ENCODE measurements around the gene RYR1. TPM values are rescaled to one million over a fixed set of nuclear protein-coding genes. Genes with fewer than 3 reads are reported as not detected.

RYR1 gene
- total RNA-seq, 8 experiments from 2014 or later, result 1.4 to 4.7 (median 1.8) TPM

DNA sequence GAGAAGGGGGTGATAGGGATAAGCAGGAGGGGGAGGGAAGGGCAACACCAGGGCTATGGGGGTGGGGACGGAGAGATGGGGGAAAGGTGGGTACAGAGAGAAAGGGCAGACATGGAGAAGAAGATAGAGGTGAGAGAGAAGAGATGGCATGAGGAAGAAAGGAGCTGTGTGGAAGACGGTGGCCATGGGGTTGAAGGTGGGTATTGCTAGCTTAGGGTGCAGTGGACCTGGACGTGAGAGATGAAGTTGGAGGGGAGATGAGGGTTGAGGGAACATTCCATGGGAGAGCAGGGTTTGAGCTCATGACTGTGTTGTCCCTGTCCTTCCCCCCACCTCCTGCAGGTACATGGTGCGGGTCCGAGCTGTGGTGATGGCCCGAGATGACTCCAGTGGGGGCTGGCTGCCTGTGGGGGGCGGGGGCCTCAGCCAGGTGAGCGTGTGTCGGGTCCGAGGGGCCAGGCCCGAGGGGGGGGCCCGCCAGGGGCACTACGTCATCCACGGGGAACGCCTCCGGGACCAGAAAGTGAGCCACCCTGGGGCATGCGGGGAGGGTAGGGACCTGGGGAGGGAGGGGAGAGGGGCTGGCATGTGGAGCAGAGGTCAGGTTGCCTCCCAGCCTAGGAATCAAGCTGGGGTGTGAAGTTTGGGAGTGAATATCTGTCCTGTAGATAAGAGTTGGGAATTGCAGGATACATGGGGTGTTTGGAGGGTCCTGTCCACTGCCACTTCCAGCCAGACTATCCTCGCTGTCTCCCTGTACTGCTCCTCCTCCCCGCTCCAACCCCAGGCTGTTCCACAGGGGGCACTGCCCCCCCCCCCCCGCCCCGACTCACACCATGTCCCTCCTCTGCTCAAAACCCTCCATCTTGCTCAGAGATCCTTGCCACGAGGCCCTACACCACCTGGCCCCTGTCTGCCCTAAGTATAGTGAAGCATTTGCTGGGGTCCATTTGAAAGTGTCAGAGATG, 43.2 kb upstream of the RYR1 start:
- peaks cover 4 to 14% of the 10 kb centered on the region in 2 donors for H3K4me1 ChIP-seq (replicated peaks in 1 of 2)
- peak overlapping the region in 1 of 2 donors; percentile 6 for H3K27ac ChIP-seq
- peak overlapping the region; percentile 74 to 98 (median 77) for H3K4me3 ChIP-seq
- WGBS, 10 experiments, result 0 to 40% (median 40%) methylated on average over 1 of the region's 22 CpGs; no CpG with 5 or more reads in 7 of the 10 experiments
- in situ Hi-C loops (cut with MboI; ENCODE audit: low pct_unique_long_range_greater_than_20kb in 2 of 9, low sequenced_read_pairs in 9 of 9, unreplicated experiment in 9 of 9), result no loop called here
- no peak for ATAC-seq (replicated peaks in 6 of 8)

DNA sequence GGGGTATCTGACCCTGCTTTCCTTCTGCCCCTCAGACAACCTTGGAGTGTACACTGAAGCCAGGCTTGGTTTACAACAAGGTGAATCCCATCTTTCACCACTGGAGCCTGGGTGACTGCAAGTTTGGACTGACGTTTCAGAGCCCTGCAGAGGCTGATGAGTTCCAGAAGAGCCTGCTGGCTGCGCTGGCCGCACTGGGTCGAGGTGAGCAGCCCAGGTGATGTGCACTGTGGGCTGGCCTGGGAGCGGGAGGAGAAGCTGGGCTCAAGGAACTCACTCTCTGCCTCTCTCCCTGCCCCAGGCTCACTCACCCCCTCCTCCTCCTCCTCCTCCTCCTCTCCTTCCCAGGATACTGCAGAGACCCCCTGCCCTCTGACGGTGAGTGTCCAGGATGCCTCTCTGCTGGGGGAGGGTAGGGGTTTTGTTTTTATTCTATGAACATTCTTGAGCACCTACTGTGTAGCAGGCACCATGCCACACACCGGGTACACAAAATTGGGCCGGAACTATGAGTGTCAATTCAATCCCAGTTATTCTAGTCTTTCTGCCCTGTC, 41.5 kb upstream of the RYR1 start:
- in situ Hi-C loops (cut with MboI; ENCODE audit: low pct_unique_long_range_greater_than_20kb in 2 of 9, low sequenced_read_pairs in 9 of 9, unreplicated experiment in 9 of 9), result no loop called here
- Histone ChIP-seq H3K27ac (no peak overlapping the region), H3K4me3 (no peak overlapping the region), H3K4me1 (replicated peaks in 1 of 2) (peaks cover 4 to 8% of the 10 kb centered on the region in 2 donors)
- WGBS, 10 experiments, result 0 to 86% (median 68%) methylated on average over 1 to 4 of the region's 8 CpGs; no CpG with 5 or more reads in 5 of the 10 experiments
- ATAC-seq (replicated peaks in 6 of 8), result no peak

DNA sequence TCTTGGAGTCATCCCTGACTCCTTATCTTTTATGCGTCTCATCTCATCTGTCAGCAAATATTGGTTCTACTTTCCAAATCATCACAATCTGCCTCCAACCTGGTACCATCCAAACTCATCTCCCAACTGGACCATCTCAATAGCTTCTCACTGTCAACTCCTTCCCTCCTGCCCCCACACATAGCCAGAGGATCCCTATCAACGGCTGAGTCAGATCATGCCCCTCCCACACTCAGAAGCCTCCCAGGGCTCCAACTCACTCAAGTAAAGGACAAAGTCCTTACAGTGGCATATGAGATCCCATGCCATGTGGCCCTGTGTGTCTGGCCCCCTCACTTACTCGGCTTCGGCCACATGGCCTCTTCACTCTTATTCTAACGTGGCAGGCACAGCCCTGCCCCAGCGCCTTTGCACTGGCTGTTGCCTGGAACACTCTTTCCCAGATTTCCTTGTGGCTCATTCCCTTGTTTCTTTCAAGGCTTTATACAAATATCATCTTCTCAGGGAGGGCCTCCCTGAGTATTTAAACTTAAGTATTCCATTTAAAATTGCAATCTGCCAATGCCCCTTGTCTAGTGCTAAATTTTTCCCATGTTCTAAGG, 40.7 kb upstream of the RYR1 start:
- in situ Hi-C loops (cut with MboI; ENCODE audit: low pct_unique_long_range_greater_than_20kb in 2 of 9, low sequenced_read_pairs in 9 of 9, unreplicated experiment in 9 of 9), result no loop called here
- no peak overlapping the region for H3K4me3 ChIP-seq
- H3K4me1 ChIP-seq (replicated peaks in 1 of 2), result peaks cover 4 to 5% of the 10 kb centered on the region in 2 donors
- no peak overlapping the region for H3K27ac ChIP-seq
- WGBS, 10 experiments, result 20 to 100% (median 70%) methylated on average over 1 to 6 of the region's 6 CpGs; no CpG with 5 or more reads in 1 of the 10 experiments
- ATAC-seq (replicated peaks in 6 of 8), result peak in 1 of 8 experiments; percentile 4

DNA sequence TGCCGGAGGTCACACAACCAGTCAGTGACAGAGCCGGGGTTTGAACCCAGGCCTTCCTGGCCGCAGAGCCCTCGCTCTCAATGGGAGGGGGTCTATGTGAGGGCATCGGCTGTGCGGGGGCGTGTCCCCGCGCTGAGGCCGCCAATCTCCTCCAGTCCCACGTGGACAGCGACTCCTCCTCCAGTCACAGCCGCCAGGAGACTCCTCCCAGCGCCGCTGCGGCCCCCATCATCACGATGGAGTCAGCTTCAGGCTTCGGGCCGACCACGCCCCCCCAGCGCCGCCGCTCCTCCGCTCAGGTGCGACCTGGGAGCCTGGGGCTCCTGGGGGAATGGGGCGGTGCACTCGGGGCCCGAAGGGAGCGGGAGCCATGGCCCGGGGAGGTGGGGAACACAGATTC, 39.0 kb upstream of the RYR1 start:
- peak in 6 of 8 experiments; percentile 11 to 75 (median 44) for ATAC-seq (replicated peaks in 6 of 8)
- 20 to 60% (median 40%) methylated on average over 1 to 3 of the region's 30 CpGs; no CpG with 5 or more reads in 7 of the 10 experiments for WGBS, 10 experiments
- H3K4me1 ChIP-seq (replicated peaks in 1 of 2), result peaks cover 4 to 5% of the 10 kb centered on the region in 2 donors
- no peak overlapping the region for H3K27ac ChIP-seq
- in situ Hi-C loops (cut with MboI; ENCODE audit: low pct_unique_long_range_greater_than_20kb in 2 of 9, low sequenced_read_pairs in 9 of 9, unreplicated experiment in 9 of 9), result no loop called here
- no peak overlapping the region for H3K4me3 ChIP-seq

DNA sequence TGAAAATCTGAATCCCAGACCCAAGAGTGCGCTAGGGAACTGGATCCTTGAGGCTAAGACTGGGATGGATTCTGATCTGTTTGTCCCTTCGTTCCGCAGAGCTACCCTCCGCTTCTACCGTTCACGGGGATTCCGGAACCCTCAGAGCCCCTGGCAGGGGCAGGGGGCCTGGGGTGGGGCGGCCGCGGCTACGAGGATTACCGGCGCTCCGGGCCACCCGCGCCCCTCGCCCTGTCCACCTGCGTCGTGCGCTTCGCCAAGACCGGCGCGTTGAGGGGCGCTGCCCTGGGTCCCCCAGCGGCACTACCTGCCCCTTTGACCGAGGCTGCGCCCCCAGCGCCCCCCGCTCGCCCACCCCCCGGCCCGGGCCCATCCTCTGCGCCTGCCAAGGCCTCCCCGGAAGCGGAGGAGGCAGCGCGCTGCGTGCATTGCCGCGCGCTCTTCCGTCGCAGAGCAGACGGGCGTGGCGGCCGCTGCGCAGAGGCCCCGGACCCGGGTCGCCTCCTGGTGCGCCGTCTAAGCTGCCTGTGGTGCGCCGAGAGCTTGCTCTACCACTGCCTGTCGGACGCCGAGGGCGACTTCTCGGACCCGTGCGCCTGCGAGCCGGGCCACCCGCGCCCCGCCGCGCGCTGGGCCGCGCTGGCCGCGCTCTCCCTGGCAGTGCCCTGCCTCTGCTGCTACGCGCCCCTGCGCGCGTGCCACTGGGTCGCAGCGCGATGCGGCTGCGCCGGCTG, 37.9 kb upstream of the RYR1 start:
- no peak overlapping the region for H3K27ac ChIP-seq
- WGBS, 10 experiments, result 60 to 100% (median 84%) methylated on average over 1 to 39 of the region's 86 CpGs; no CpG with 5 or more reads in 6 of the 10 experiments
- H3K4me3 ChIP-seq, result no peak overlapping the region
- no peaks in the 10 kb centered on the region for H3K4me1 ChIP-seq (replicated peaks in 1 of 2)
- in situ Hi-C loops (cut with MboI; ENCODE audit: low pct_unique_long_range_greater_than_20kb in 2 of 9, low sequenced_read_pairs in 9 of 9, unreplicated experiment in 9 of 9), result no loop called here
- peak in 2 of 8 experiments; percentile 10 to 11 for ATAC-seq (replicated peaks in 6 of 8)

DNA sequence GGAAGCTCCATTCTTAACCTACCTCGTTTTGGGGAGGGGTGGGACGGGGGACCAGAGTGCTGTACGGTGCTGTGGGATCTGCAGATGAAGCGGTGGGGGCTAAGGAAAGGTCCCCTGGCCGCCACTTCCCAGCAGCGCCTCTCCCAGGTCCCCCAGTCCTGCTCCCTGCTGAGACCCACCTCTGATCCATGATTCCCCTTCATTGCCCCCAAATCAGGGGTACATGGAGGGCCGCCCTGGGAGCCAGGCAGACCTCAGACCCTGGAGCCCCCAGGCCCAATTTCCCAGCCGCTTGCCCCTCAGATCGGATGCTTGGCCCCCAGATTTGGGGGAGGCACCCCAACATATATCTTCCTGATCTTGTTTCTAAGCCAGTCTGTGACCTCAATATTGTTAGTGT, 34.4 kb upstream of the RYR1 start:
- in situ Hi-C loops (cut with MboI; ENCODE audit: low pct_unique_long_range_greater_than_20kb in 2 of 9, low sequenced_read_pairs in 9 of 9, unreplicated experiment in 9 of 9), result no loop called here
- no peak overlapping the region for H3K27ac ChIP-seq
- 0 to 50% (median 40%) methylated on average over 1 to 2 of the region's 9 CpGs; no CpG with 5 or more reads in 7 of the 10 experiments for WGBS, 10 experiments
- no peak for ATAC-seq (replicated peaks in 6 of 8)
- peaks cover 3 to 8% of the 10 kb centered on the region in 2 donors for H3K4me1 ChIP-seq (replicated peaks in 1 of 2)
- H3K4me3 ChIP-seq, result no peak overlapping the region

DNA sequence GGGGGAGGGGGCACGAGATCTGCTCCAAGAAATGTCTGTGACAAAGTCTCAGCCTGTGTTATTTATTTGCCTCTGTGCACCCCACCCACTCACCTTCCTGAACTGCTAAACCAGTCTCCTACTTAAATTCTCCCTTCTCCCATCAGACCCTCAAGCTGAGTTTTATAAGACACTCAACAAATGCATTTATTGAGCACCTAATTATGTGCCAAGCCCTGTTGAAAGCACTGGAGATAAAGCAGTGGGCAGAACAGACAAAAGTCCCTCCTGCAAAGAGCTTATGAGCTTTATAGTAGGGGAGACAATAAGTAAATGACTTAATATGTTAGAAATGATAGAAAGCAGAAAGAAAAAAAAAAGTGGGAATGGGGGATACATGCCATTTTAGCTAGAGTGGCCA, 34.0 kb upstream of the RYR1 start:
- no CpG with 5 or more reads among the region's 1 CpG for WGBS, 10 experiments

DNA sequence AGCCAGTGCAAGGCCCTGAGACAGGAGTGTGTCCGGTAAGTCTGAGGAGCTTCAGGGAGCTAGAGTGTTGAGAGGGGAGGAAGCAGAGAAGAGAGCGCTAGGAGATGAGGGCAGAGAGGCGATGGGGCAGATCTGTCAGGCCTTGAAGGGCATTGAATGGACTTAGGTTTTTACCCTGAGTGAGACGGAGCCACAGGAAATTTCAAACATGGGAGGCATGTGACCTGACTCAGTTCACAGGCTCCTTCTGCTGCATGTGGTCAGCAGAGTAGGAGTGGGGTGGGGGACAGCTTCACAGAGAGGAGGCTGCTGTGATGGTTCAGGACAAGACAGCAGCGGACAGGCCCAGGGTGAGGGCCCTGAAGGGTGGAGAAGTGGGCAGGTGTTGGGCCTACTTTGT, 33.1 kb upstream of the RYR1 start:
- Histone ChIP-seq H3K27ac (no peak overlapping the region), H3K4me1 (replicated peaks in 1 of 2) (peaks cover 3 to 8% of the 10 kb centered on the region in 2 donors), H3K4me3 (no peak overlapping the region)
- in situ Hi-C loops (cut with MboI; ENCODE audit: low pct_unique_long_range_greater_than_20kb in 2 of 9, low sequenced_read_pairs in 9 of 9, unreplicated experiment in 9 of 9), result loop anchor here in 7 of 9 experiments (10.0 to 25.0 kb wide), 4 partner anchors 234 to 537 kb away; partner anchors contain the start of genes CCER2 (in 3 of the 7), ACTN4 (in 2 of the 7), MRPS12 (in 1 of the 7) and SARS2 (in 1 of the 7)
- ATAC-seq (replicated peaks in 6 of 8), result no peak
- 0 to 100% (median 59%) methylated on average over 1 to 3 of the region's 5 CpGs; no CpG with 5 or more reads in 2 of the 10 experiments for WGBS, 10 experiments

More for the DNA sequence above, 34.0 kb upstream of the RYR1 start:
- ATAC-seq (replicated peaks in 6 of 8), result no peak
- in situ Hi-C loops (cut with MboI; ENCODE audit: low pct_unique_long_range_greater_than_20kb in 2 of 9, low sequenced_read_pairs in 9 of 9, unreplicated experiment in 9 of 9), result no loop called here
- Histone ChIP-seq H3K4me1 (replicated peaks in 1 of 2) (peaks cover 3 to 8% of the 10 kb centered on the region in 2 donors), H3K27ac (no peak overlapping the region), H3K4me3 (no peak overlapping the region)

DNA sequence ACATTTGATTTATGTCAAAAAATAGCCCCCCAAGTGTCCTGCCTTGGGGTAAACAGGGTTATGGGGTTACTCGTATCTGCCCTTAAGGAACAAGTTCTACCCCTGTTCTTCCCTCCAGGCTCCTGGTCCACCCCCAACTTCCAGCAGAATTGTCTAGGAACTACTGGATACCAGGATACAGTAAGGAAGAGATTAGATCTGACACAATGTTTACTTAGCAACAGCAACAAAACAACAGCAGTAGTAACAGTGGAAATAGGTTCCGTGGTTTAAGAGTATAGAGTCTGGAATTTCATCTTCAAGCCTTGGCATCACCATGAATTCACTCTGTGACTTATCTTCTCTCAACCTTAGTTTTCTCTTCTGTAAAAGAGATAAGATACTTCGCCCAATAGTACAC, 32.3 kb upstream of the RYR1 start:
- 62 to 100% (median 87%) methylated on average over 1 to 3 of the region's 3 CpGs; no CpG with 5 or more reads in 4 of the 10 experiments for WGBS, 10 experiments
- Histone ChIP-seq H3K4me1 (replicated peaks in 1 of 2) (peaks cover 3 to 8% of the 10 kb centered on the region in 2 donors), H3K4me3 (no peak overlapping the region), H3K27ac (no peak overlapping the region)
- in situ Hi-C loops (cut with MboI; ENCODE audit: low pct_unique_long_range_greater_than_20kb in 2 of 9, low sequenced_read_pairs in 9 of 9, unreplicated experiment in 9 of 9), result loop anchor here in 7 of 9 experiments (10.0 to 25.0 kb wide), 4 partner anchors 234 to 536 kb away; partner anchors contain the start of genes CCER2 (in 3 of the 7), ACTN4 (in 2 of the 7), MRPS12 (in 1 of the 7) and SARS2 (in 1 of the 7)
- ATAC-seq (replicated peaks in 6 of 8), result no peak

DNA sequence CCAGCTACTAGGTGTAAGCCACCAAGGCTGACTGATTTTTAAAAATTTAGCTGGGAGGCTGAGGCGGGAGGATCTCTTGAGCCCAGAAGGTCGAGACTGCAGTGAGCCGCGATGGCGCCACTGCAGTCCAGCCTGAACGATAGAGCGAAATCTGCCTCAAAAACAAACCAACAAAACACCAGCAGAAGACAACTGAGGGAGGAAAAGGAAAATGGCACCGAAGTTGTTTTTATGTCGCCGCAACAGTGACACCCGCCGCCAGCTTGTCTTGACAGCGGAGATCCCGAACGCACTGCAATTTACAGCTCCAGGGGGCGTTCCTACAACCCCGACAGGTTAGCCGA, 30.9 kb upstream of the RYR1 start:
- peak overlapping the region; percentile 36 to 56 for H3K27ac ChIP-seq
- peak overlapping the region; percentile 25 to 76 (median 28) for H3K4me3 ChIP-seq
- peaks cover 3 to 8% of the 10 kb centered on the region in 2 donors for H3K4me1 ChIP-seq (replicated peaks in 1 of 2)
- in situ Hi-C loops (cut with MboI; ENCODE audit: low pct_unique_long_range_greater_than_20kb in 2 of 9, low sequenced_read_pairs in 9 of 9, unreplicated experiment in 9 of 9), result loop anchor here in 7 of 9 experiments (10.0 to 25.0 kb wide), 4 partner anchors 232 to 535 kb away; partner anchors contain the start of genes CCER2 (in 3 of the 7), ACTN4 (in 2 of the 7), MRPS12 (in 1 of the 7) and SARS2 (in 1 of the 7)
- 0 to 20% (median 14%) methylated on average over 1 to 6 of the region's 18 CpGs; no CpG with 5 or more reads in 6 of the 10 experiments for WGBS, 10 experiments
- ATAC-seq (replicated peaks in 6 of 8), result no peak

DNA sequence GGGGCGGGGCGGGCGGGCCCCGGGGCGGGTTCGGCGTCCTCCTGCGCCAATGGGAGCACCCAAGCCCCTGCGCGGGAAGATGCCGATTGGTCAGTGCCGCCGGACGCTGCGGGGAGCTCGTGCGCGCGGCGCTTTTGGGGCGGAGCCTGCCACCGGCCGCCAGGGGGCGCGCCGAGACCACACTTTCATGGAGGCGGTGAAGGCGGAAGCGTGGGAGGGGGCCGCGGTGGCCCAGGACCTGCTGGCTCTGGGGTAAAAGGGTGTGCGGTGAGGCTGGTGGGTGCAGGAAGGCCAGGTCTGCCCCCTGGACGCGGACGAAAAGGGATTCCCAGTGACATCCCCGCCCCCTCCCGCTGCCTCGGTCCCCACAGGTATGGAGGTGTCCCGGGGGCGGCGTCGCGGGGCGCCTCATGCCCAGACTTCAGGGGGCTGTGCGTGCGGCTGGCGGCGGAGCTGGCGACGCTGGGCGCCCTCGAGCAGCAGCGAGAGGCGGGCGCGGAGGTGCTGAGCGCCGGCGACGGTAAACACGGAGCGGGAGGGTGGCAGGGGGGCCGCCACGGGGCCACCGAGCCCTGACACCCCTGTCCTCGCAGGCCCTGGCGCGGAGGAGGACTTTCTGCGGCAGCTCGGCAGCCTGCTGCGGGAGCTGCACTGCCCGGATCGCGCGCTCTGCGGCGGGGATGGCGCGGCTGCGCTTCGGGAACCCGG, 30.4 kb upstream of the RYR1 start, which contains the start of gene FAM98C:
FAM98C (plus strand) TSS at position 127 of the 708 bp plus-strand sequence; CDS start at position 188, 61 bp downstream.
- Histone ChIP-seq H3K4me1 (replicated peaks in 1 of 2) (peaks cover 3 to 8% of the 10 kb centered on the region in 2 donors), H3K4me3 (peak within 1 kb of the TSS; percentile 50 to 76 (median 61)), H3K27ac (peak within 1 kb of the TSS; percentile 36 to 56)
- WGBS, 10 experiments, result 1% methylated on average over 26 of the region's 82 CpGs; no CpG with 5 or more reads in 9 of the 10 experiments
- in situ Hi-C loops (cut with MboI; ENCODE audit: low pct_unique_long_range_greater_than_20kb in 2 of 9, low sequenced_read_pairs in 9 of 9, unreplicated experiment in 9 of 9), result loop anchor here in 7 of 9 experiments (10.0 to 25.0 kb wide), 4 partner anchors 232 to 534 kb away; partner anchors contain the start of genes CCER2 (in 3 of the 7), ACTN4 (in 2 of the 7), MRPS12 (in 1 of the 7) and SARS2 (in 1 of the 7)
- ATAC-seq (replicated peaks in 6 of 8), result peak; percentile 94 to 97 (median 96)

Data from motor neuron (in vitro differentiated cells).